ENCODE data around the gene VWA5A. TPM values are rescaled to one million over a fixed set of nuclear protein-coding genes. Genes with fewer than 3 reads are reported as not detected.
"Not testable (repeated sequence)": the region's sequence is repeated elsewhere in the genome, so short reads cannot be mapped to it uniquely, and the experiment has no call there.

The VWA5A gene
- polyA plus RNA-seq, 4 donors = 12.8 to 16.8 (median 15.9) TPM

DNA sequence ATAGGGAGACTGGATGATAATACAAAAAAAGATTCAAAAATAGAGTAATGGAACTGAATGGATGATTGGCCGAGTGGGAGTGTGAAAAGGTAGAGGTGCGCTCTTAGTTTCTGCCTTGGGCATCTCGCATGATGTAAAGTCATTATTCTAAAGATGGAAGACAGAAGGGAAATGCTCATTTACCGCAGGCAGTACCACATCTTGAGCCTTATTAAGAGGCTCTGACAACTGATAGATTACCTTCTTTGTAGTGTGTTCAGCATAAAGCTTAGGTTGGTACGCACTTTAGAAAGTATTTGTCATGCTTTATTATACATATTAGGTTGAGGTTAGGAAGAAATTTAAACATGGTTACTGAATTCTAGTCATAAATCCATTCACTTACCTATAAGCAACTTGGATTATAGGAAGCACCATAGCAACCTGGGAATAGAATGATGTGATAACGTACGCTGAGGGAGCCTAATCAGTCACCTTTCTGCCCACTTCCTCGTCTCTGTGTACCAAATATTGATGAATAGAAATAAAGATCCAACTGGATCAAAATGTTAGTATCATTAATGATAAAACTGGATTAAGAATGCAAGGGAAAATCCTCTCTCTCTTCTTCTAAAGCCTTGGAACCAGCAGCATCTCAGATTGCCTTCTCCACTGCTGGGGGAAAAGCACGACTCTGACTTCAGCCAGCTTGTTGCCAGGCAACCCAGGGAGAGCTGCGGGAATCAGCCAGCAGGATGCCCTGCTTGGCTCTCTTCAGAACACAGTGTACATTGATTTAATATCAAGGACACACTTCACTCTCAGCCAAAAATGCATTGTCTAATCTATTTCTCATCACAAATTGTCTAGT is 29.0 kb upstream of the VWA5A start:
- DNase-seq (ENCODE audit: low read depth in 4 of 4, low spot score in 3 of 4) = no peak

DNA sequence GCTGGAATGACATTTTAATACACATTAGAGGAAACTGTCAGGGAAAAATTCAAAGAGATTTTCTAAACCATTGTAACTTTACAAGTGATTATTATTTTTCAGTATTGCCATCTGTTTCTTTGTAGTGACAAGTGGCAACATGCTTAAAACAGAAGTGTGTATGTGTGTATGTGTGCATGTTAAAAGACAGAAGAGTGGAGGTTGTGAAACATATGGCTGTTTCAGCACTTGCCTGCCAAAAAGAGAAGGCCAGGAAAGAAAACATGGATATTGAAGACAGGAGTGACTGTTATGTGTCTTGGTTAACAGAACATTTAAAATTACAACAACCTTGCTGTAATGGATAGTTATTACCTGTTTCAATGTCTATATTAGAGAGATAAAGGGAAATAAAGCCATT is 24.3 kb upstream of the VWA5A start:
- no peak for DNase-seq (ENCODE audit: low read depth in 4 of 4, low spot score in 3 of 4)

DNA sequence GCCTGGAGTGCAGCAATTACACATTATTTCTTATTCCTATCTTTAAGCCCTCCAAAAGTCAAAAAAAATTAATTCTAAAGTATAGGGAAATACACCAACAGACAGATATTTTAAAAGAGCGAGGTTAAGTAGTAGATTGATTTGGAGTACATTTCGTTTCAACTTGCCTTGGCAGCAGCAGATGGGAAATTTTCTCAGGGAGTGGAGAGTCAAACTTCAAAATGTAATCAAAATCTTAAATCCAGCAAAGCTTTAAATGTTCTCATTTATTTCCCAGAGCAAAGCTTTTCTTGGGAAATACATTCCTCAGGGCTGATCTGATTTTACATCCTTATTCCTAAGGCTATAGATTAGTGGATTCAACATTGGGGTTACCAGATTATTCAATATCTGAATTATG is 21.9 kb upstream of the VWA5A start:
- DNase-seq (ENCODE audit: low read depth in 4 of 4, low spot score in 3 of 4) = no peak

DNA sequence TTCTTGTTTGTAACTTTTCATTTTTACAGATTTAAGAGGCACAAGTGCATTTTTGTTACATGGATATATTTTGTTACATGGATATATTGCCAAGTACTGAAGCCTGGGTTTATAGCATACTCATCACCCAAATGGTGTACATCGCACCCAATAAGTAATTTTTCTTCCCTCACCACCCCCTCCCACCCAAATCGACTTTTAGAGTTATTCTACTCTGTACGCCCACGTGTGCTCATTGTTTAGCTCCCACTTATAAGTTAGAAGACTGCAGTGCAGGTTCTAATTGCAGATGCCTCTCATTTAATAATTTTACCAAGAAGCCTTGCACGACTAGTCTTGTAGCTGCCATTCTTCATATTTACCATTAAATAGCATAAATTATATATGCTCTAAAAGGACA is 20.5 kb upstream of the VWA5A start:
- no peak for DNase-seq (ENCODE audit: low read depth in 4 of 4, low spot score in 3 of 4)

- DNase-seq (ENCODE audit: low read depth in 4 of 4, low spot score in 3 of 4) = no peak
These were observed 18.9 kb upstream of the VWA5A start for GRCh38 chr11:124096364-124096763.

DNA sequence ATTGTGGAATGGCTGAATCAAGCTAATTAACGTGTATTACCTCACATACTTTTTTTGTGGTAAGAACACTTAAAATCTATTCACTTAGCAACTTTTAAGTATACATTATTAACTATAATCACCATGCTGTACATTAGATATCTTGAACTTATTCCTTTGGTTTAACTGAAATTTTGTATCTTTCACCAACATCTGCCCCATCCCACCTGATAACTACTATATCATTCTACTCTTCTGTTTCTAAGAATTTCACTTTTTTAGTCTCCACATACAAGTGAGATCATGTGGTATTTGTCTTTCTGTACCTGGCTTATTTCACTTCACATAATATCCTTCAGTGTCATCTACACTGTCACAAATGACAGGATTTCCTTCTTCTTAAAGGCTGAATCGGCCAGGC is 17.1 kb upstream of the VWA5A start:
- DNase-seq (ENCODE audit: low read depth in 4 of 4, low spot score in 3 of 4) = no peak

DNA sequence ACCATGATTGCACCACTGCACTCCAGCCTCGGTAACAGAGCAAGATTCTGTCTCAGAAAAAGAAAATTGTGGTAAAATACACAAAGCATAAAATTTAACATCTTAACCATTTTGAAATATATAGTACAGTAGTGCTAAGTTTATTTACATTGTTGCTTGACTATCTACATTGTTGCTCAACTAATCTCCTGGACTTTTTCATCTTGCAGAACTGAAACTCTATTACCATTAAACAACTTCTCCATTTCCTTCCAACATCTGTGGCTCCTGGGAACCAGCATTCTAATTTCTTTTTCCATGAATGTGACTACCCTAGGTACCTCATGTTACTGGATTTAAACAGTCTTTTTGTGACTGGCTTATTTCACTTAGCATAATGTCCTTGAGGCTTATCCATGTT is 13.5 kb upstream of the VWA5A start:
- no peak for DNase-seq (ENCODE audit: low read depth in 4 of 4, low spot score in 3 of 4)

GRCh38 chr11:124108156-124108555 is 7.1 kb upstream of the VWA5A start:
- no peak for DNase-seq (ENCODE audit: low read depth in 4 of 4, low spot score in 3 of 4)

GRCh38 chr11:124109377-124109776 is 5.9 kb upstream of the VWA5A start:
- DNase-seq (ENCODE audit: low read depth in 4 of 4, low spot score in 3 of 4) = no peak

- DNase-seq (ENCODE audit: low read depth in 4 of 4, low spot score in 3 of 4) = no peak
These were observed 5.0 kb upstream of the VWA5A start for GRCh38 chr11:124110201-124110600.

GRCh38 chr11:124113890-124114289 is 1.4 kb upstream of the VWA5A start:
- DNase-seq (ENCODE audit: low read depth in 4 of 4, low spot score in 3 of 4) = no peak

DNA sequence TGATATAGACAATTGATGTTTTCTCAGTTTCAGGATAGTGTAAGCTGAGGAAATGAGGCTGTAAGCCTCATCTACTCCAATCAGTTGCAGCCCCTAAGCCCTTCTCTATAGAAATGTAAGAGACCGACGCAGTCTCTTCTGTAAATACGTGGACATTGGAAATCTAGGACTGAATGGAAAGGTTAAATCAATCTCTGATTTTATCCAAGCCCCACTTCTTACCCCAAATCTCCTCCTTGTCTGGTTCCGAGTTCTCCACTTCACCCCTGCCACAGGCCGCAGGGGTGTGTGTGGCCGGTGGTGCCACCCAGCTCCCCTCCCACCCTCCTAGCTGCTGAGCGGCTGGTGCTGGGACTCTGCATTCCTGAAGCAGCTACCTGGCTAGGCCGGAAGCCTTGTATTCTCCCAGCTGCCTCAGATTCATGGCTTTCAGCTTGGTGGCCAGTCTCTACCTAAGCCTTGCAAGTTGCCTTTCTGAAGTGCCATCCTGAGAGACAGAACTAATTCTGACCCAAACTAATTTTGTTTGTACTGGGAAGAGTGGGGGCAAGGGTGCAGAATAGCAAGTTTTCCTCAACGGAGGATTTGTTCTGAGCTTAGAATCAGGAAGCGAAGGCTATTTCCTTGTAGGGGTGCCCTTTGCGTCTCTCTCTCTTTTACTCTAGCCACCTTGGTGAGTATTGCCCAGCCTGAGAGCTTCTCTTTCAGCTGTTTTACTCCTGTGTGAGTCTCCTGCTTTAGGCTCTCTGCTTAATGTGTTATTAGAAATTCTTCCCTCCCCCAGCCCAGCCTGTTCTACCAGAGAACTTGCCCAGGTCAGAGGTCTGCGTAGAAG is 749 bp downstream of the VWA5A start:
- DNase-seq (ENCODE audit: low read depth in 4 of 4, low spot score in 3 of 4) = peak in 1 of 4 donors; percentile 5

DNA sequence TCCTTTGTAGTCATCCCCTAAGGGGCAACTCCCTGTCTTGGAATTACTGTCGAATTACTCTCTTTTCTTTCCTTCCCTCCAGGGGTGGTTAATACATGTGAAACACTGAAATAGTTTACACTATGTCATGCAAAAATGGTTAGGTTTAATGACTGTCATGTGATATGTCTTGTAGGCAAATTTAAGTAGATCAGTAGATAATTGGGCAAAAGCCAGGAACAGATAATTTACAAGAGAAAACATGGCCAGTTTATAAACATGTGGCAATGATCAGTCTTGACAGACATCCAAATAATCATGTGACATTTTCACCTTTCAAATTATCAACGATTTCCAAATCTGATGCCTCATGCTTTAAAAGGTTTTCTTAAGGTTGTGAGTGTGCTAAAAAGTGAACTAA is 3.9 kb downstream of the VWA5A start:
- no peak for DNase-seq (ENCODE audit: low read depth in 4 of 4, low spot score in 3 of 4)

DNA sequence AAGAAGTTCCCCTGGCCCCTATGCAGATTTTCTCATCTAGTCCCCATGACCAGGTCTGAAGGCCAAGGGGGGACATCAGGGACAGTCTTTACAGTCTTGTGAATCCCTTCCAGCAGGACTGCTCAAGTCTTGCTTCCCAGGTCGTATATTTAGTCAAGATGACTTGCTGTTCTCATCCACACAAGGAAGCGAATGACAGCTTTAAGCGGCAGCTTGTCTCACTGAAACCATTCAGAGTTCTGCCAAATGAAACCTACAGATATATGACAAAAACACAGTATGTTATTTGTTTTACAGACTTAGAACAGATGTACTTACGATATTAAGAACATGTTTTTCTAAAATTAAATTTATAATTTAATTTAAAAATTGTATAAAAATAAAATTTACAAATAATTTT is 5.6 kb downstream of the VWA5A start:
- no peak for DNase-seq (ENCODE audit: low read depth in 4 of 4, low spot score in 3 of 4)

GRCh38 chr11:124122123-124122522 is 6.9 kb downstream of the VWA5A start:
- DNase-seq (ENCODE audit: low read depth in 4 of 4, low spot score in 3 of 4) = no peak

DNA sequence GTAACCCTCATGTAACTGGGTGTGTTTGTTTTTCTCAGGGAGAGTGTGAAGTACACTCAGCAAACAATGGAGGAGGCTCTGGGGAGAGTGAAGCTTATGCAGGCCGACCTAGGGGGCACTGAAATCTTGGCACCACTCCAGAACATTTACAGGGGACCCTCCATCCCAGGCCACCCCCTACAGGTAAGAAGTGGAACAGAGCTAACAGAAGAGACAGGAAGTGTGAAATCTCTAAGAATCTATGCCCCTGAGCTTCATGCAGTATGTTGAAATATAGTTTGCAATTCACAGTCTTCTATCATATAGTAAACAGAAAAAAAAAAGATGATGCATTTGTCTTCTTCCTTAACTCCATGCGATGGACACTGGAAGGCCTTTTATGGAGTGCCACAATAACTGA is 8.4 kb downstream of the VWA5A start:
- DNase-seq (ENCODE audit: low read depth in 4 of 4, low spot score in 3 of 4) = no peak

GRCh38 chr11:124127134-124127533 is 11.9 kb downstream of the VWA5A start:
- not testable (repeated sequence) for DNase-seq (ENCODE audit: low read depth in 4 of 4, low spot score in 3 of 4)

DNA sequence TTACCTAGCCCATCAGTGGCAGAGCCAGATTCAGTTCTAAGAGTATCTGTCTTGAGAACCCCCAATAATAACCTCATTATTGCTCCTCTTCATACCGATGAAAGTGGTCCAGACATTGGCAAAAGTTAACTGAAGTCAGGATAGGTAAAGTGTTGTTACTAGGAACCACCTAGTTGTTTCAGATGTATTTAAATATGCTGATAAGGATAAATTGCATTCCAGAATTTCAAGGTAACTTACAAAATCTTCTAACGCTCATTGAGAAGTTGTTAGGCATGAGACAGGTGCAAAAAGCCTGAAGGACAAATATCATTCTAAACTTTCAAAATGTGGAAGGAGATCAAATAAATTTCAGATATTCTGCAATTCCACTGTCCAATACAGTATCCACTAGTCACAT is 27.8 kb downstream of the VWA5A start:
- DNase-seq (ENCODE audit: low read depth in 4 of 4, low spot score in 3 of 4) = no peak

DNA sequence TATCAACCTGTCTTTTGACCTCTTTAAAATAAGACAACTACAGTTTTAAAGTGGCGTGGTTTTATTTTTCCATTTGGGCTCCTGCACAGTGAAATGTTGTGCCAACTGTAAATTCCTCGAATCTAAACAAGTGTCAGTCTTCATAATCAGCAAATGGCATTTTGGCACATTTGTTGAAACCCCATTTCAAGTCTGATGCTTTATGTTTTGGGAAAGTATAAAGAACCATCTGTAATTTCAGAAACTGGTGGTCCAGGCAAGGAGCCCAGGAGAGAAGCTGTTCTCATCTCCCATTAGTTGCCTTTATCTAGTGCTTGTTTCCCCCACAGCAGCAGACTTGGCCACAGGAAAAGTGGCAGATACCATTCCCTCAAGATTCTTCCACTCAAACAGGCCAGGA is 32.7 kb downstream of the VWA5A start:
- DNase-seq (ENCODE audit: low read depth in 4 of 4, low spot score in 3 of 4) = no peak

DNA sequence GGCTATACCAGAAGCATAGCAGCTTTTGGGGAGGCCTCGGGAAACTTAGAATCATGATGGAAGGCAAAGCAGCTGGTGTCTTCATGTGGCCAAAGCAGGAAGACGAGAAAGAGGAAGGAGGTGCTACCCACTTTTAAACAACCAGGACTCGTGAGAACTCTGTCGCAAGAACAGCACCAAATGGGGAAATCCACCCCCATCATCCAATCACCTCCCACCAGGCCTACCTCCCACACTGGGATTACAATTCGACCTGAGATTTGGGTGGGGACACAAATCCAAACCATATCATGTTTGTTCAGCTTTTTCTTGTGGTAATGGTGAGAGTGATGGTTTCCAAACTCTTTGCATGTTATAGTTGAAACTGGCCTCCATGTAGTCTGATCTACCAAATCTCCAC is 35.4 kb downstream of the VWA5A start:
- DNase-seq (ENCODE audit: low read depth in 4 of 4, low spot score in 3 of 4) = no peak

GRCh38 chr11:124152770-124153407 is 37.6 kb downstream of the VWA5A start:
- no peak for DNase-seq (ENCODE audit: low read depth in 4 of 4, low spot score in 3 of 4)

Data from right renal pelvis (tissue), 4 donors.